Fibroblast of lung (primary cell): ENCODE data around the gene PGGHG.

Experiments used
- CTCF ChIP-seq, 2 donors: IDR thresholded peaks in 1 of 2; conservative IDR thresholded peaks in 1 of 2; 1 replicate in 1 of 2; 2 replicates in 1 of 2; pipeline ENCODE4 v1.5.1; 2011 to 2012; ENCODE audit warnings: low read length in 2 of 2, control low read depth in 1 of 2, inconsistent platforms in 1 of 2, low read depth in 1 of 2, mild to moderate bottlenecking in 1 of 2
- EZH2 ChIP-seq: IDR thresholded peaks from 2 replicates; pipeline ENCODE4 v1.5.1; 2012; ENCODE audit warnings: low read length, control low read depth, mild to moderate bottlenecking; ENCODE audit errors: missing control alignments

GRCh38 chr11:289712-290620 is 1.0 kb downstream of the PGGHG start:
- TF ChIP-seq CTCF (conservative IDR thresholded peaks at IDR 0.05 in 1 of 2, IDR thresholded peaks at IDR 0.05 in 1 of 2; ENCODE audit: low read depth in 1 of 2, low read length in 2 of 2), result no peak
- no peak for TF ChIP-seq EZH2
